Upper lobe of left lung (tissue), 4 donors: Measurements from ENCODE around the gene SPAG16.

Source experiments
- EP300 ChIP-seq, 4 donors: sonication (generic); formaldehyde crosslinking; IDR thresholded peaks; one replicate each; pipeline ENCODE4 v1.5.1; 2017; ENCODE audit warnings: antibody characterized with exemption in 4 of 4, control low read depth in 2 of 4
- POLR2AphosphoS5 ChIP-seq, 2 donors: sonication (generic); formaldehyde crosslinking; IDR thresholded peaks; one replicate each; pipeline ENCODE4 v1.5.1; 2017; ENCODE audit warnings: antibody characterized with exemption in 2 of 2
- TF ChIP-seq, protein P1 (sequence below), 6 experiments: fragments of 450-650 bp in 4 of 6; fragments of 200-600 bp in 2 of 6; sonication (generic) in 2 of 6; IDR thresholded peaks; one replicate each; pipeline ENCODE4 v1.5.1; 2016 to 2019; ENCODE audit warnings: antibody characterized with exemption in 6 of 6

DNA sequence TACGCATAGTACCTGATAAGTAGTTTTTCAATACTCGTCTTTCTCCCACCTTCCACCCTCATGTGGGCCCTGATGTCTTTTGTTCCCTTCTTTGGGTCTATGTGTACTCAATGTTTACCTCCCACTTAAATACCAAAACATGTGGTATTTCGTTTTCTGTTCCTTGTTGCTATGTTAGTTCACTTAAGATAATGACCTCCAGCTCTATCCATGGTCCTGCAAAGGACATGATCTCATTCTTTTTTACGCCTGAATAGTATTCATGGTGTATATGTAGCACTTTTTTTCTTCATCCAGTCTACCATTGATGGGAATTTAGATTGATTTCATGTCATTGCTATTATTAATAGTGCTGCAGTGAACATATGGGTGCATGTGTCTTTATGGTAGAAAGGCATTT lies 816.2 kb downstream of the SPAG16 start:
- TF ChIP-seq, protein P1, sequence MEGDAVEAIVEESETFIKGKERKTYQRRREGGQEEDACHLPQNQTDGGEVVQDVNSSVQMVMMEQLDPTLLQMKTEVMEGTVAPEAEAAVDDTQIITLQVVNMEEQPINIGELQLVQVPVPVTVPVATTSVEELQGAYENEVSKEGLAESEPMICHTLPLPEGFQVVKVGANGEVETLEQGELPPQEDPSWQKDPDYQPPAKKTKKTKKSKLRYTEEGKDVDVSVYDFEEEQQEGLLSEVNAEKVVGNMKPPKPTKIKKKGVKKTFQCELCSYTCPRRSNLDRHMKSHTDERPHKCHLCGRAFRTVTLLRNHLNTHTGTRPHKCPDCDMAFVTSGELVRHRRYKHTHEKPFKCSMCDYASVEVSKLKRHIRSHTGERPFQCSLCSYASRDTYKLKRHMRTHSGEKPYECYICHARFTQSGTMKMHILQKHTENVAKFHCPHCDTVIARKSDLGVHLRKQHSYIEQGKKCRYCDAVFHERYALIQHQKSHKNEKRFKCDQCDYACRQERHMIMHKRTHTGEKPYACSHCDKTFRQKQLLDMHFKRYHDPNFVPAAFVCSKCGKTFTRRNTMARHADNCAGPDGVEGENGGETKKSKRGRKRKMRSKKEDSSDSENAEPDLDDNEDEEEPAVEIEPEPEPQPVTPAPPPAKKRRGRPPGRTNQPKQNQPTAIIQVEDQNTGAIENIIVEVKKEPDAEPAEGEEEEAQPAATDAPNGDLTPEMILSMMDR (IDR thresholded peaks at IDR 0.05): no peak
- no peak for TF ChIP-seq EP300 (IDR thresholded peaks at IDR 0.05)
- no peak for TF ChIP-seq POLR2AphosphoS5 (IDR thresholded peaks at IDR 0.05)
